Lung microvascular endothelial cell (primary cell): ENCODE data around the gene GRB2. TPM values are rescaled to one million over a fixed set of nuclear protein-coding genes. Genes with fewer than 3 reads are reported as not detected.
"Not testable (repeated sequence)": the region's sequence is repeated elsewhere in the genome, so short reads cannot be mapped to it uniquely, and the experiment has no call there.

Experiments used
- DNase-seq, 2 donors: peaks; one replicate each; pipeline versions ENCODE4 v3.0.0 to v3.0.0-alpha.2; 2010; ENCODE audit warnings: low read depth in 2 of 2
- total RNA-seq: library from RNA; depleted of rRNA; stranded (reverse); fragments of >200 nt; gene quantifications from 2 replicates; pipeline ENCODE4 v1.2.1, GENCODE V29; 2014

GRB2 gene
- total RNA-seq, 1 donor from 2014 or later = 77.4 TPM

GRCh38 chr17:75387771-75388170 is 17.7 kb downstream of the GRB2 start:
- no peak for DNase-seq

DNA sequence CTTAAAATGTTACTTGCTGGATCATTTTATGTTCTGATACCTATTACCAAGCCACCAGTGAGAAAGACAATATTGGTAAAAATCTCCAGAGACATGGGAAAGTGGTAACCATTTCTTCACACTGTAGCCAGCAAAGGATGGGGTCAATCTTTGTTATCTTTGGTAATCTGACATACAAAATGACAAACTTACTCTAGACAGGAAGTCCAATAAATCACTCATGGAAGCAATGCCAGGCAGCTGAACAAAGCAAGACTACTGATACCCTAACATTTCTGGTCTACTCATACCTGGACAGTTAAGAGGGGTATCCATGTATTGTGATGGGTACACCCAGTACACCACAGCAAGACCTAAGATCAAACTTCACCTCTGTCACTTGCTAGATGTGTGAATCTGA is 19.0 kb downstream of the GRB2 start:
- DNase-seq = peak; percentile 16 to 31

GRCh38 chr17:75384751-75385150 is 20.7 kb downstream of the GRB2 start:
- no peak for DNase-seq

GRCh38 chr17:75383842-75384195 is 21.7 kb downstream of the GRB2 start:
- no peak for DNase-seq

- no peak for DNase-seq
Measured at GRCh38 chr17:75380750-75381149, 24.7 kb downstream of the GRB2 start.

- no peak for DNase-seq
Measured at GRCh38 chr17:75380315-75380714, 25.2 kb downstream of the GRB2 start.

GRCh38 chr17:75379426-75379825 is 26.1 kb downstream of the GRB2 start:
- DNase-seq = not testable (repeated sequence)

DNA sequence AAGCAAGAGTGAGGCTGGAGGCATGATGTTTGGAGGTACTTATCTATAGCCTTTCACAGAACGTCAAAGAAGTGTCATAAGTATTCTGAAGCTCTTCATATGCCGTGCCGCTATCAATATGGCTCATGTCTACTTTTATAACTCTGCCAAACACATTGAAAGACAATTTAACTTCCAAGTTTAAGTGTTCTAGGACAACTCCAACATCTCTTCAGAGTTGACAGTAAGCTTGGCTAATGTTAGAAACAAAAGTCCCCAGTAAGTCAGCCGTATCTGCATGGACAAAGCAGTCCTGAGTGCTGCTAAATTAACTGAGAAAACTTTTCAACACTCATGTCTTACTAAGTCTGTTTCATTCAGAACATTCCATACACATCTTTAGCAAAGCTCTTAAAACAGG is 32.2 kb downstream of the GRB2 start:
- no peak for DNase-seq

DNA sequence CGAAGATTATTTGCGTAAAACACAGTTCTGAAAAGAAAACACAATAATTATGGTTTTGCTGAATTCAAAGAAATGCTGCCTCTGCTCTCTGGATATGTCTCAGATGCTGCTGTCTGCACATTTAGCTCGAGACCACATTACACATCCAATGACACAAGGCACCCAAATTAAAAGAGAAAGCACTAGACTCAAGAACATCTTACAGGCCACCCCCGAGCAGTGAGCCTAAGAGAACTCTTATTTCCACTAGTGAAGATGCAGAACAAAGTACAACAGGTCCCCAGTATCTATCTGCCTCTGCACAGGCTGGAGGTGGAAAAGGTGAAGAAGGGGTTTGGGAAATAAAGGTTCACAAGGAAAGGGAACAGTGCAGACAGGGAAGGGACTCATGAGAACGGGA is 33.5 kb downstream of the GRB2 start:
- DNase-seq = no peak

GRCh38 chr17:75371339-75371738 is 34.1 kb downstream of the GRB2 start:
- DNase-seq = no peak

- DNase-seq = no peak
Measured at GRCh38 chr17:75370286-75370915, 35.1 kb downstream of the GRB2 start.

DNA sequence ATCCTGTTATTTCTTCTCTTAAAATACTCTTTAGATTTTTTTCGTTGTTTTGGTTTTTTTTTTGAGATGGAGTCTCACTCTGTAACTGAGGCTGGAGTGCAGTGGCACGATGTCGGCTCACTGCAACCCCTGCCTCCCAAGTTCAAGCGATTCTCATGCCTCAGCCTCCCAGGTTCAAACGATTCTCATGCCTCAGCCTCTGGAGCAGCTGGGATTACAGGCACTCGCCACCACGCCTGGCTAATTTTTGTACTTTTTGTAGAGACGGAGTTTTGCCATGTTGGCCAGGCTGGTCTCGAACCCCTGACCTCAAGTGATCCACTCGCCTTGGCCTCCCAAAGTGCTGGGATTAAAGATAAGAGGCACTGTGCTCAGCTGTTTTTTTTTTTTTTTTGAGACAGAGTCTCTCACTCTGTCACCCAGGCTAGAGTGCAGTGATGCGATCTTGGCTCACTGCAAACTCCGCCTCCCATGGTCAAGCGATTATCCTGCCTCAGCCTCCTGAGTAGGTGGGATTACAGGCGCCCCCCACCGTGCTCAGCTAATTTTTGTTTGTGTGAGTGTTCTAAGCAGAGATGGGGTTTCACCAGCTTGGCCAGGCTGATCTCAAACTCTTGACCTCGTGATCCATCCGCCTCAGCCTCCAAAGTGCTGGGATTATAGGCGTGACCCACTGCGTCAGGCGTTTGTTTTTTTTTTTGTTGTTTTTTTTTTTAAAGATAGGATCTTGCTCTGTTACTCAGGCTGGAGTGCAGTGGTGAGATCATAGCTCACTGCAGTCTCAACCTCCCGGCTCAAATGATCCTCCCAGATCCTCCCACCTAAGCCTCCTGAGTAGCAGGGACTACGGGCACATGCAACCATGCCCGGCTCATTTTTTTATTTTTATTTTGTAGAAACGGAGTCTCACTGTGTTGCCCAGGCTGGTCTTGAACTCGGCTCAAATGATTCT is 37.4 kb downstream of the GRB2 start:
- DNase-seq = not testable (repeated sequence)

DNA sequence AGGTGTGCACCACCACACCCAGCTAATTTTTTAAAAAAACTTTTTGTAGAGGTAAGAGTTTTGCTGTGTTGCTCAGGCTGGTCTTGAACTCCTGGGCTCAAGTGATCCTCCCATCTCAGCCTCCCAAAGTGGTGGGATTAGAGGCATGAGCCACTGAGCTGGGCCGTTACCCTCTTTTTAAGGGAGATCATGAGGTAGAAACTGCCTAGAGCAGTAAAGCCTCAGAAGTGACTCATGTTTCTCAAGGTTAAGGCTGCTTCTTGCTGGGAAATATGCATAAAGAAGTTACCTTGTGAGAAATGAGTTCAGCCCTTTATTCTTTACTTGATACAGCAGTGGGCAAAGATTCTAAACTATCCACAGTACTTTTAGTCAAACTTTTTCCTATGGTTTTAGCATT is 38.2 kb downstream of the GRB2 start:
- DNase-seq = no peak

DNA sequence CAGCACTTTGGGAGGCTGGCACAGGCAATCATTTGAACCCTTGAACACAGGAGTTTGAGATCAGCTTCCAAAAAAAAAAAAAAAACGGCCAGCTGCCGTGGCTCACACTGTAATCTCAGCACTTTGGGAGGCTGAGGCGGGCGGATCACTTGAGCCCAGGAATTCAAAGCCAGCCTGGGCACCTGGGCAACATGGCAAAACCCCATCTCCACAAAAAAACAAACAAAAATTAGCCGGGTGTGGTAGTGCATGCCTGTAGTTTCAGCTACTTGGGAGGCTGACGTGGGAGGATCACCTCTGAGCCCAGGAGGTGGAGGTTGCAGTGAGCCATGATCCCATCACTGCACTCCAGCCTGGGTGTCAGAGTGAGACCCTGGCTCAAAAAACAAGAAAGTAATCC is 39.0 kb downstream of the GRB2 start:
- no peak for DNase-seq

- no peak for DNase-seq
Measured at GRCh38 chr17:75365931-75366275, 39.6 kb downstream of the GRB2 start.

DNA sequence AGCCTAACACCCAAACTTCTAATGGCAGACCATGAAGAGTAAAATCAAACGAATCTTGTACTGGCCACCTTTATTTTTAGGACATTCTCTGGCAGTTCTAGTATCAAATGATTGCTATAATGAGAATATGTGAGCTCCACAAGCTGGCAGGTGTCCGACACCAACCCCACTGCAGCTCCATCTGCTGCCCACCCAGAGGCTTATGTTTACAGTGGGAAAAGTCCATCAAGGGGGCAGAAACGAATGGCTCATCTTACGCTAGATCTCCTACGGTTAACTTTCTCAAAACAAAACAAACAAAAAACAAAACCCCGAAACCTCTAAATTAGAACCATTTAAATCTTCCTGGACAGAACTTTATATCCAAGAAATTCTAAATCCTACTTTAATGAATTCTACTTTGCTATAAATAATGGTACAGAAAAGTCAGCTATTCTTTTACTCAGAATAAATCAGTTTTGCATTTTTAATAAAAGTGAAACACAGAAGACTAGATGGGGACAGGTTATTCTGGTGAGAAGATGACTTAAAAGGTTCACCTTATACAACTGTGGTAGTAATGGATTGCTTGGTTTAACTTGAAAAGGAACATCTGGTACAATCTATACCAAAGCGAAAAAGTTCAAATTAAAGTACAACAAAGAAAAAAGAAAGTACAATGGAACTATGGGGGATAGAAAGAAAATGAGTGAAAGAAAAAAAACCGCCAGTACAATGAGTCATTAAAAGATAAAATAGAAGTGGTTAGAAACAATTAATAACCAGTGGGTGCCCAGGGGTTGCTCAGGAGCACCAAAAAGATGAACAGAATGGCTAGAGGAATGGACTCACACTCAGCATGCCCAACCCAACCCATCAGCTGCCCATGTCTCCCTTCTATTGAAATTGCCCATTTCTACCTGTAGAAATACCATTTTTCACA is 40.2 kb downstream of the GRB2 start:
- no peak for DNase-seq

DNA sequence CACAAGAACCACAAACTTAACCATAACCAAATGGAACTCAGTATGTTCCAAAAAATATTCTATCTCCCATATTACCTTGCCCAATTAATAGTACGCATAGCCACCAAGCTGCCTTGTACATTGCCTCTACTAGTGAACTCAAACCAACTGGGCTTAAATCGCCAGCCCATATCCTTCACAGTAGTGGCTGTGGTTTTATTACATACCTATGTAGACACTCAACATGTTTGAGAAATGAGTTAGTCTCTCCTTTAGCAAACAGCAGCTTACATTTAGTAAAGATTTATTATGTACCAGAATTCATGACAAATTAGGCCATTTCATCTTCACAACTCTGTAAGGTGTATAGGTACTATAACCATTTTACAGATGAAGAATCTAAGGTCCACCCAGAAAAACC is 41.4 kb downstream of the GRB2 start:
- DNase-seq = no peak

- DNase-seq = no peak
Measured at GRCh38 chr17:75361996-75362395, 43.5 kb downstream of the GRB2 start.

- no peak for DNase-seq
Measured at GRCh38 chr17:75361344-75361743, 44.1 kb downstream of the GRB2 start.

DNA sequence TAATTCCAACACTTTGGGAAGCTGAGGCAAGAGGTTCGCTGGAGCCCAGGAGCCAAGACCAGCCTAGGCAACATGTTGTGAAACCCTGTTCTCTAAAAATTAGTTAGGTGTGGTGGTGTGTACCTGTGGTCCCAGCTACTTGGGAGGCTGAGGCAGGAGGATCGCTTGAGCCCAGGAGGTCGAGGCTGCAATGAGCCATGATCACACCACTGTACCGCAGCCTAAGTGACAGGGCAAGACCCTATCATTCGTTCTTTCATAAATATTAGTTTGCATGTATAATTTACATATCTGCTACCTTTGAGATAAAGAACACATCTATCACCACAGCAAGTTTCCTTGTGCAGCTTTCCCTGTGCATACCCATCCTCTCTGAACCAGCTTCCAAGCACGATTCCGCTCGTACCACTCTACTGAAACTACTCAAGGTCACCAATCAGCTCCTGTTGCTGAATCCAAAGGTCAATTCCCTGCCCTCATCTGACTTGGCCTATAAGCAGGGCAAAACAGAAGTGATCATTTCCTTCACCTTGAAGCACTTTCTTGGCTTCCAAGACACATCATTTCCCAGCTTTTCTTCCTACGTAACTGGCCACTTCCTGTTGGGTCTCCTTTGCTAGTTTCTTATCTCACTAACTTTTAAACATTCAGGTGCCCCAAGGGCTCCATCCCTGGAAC is 49.1 kb downstream of the GRB2 start:
- DNase-seq = peak in 1 of 2 donors; percentile 60

GRCh38 chr17:75353176-75353575 is 52.3 kb downstream of the GRB2 start:
- DNase-seq = no peak
